GM23248 (cell line): ENCODE results near the gene TMEM131L.

Source experiments
- EZH2 ChIP-seq: fragments of 200-600 bp; sonication (generic); IDR thresholded peaks from 2 replicates; pipeline ENCODE4 v1.6.1; 2018; ENCODE audit warnings: antibody characterized with exemption, mild to moderate bottlenecking; ENCODE audit not compliant: insufficient read depth, poor library complexity, severe bottlenecking
- EZH2phosphoT487 ChIP-seq: fragments of 200-600 bp; sonication (generic); IDR thresholded peaks from 2 replicates; pipeline ENCODE4 v1.6.1; 2018; ENCODE audit warnings: antibody characterized with exemption, moderate library complexity, mild to moderate bottlenecking, low read depth; ENCODE audit not compliant: insufficient read depth

- TF ChIP-seq EZH2 (no peak), EZH2phosphoT487 (no peak)
Measured at GRCh38 chr4:153428941-153429475, 37.2 kb upstream of the TMEM131L start.
